ENCODE results near the gene RNASE7. TPM values are rescaled to one million over a fixed set of nuclear protein-coding genes. Genes with fewer than 3 reads are reported as not detected.
A peak's percentile ranks its signal among the peaks of the same experiment; 100 is the strongest.

The RNASE7 gene
- total RNA-seq, 1 experiment from 2014 or later = not detected

DNA sequence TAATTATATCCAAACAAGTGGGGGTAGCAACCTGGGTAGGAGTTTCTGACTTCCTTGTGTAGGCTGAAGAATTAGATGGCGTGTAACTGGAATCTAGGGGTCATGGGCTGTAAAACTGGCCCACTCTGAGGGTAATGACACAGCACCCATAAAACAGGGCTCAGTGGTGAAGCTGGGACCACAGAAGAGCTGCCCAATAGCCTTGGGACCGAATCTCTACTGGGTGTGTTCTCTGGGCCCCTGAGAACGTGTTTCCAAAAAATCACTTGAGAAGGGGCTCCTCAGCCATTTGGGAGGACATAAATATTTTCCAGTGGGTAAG is 19.1 kb downstream of the RNASE7 start:
- H3K4me3 ChIP-seq (ENCODE audit: low read length) = no peak overlapping the region
- H2AFZ ChIP-seq (ENCODE audit: low read length) = no peak overlapping the region
- no peak overlapping the region for H3K9ac ChIP-seq (ENCODE audit: low read length)
- H3K9me3 ChIP-seq (ENCODE audit: low read length) = no peaks in the 10 kb centered on the region
- no peak overlapping the region for H3K4me2 ChIP-seq (ENCODE audit: low read length)
- no peaks in the 10 kb centered on the region for H3K79me2 ChIP-seq (ENCODE audit: low read length)
- ChIA-PET CTCF (no interaction called here), POLR2A (ENCODE audit: unreplicated experiment) (no interaction called here)
- peaks cover 49% of the 10 kb centered on the region for H3K27me3 ChIP-seq (ENCODE audit: low read length)
- H3F3A ChIP-seq (ENCODE audit: low read length, unreplicated experiment) = no peaks in the 10 kb centered on the region
- H3K4me1 ChIP-seq (ENCODE audit: insufficient read depth, low read length) = no peaks in the 10 kb centered on the region
- H3K36me3 ChIP-seq (ENCODE audit: low read depth, low read length) = no peaks in the 10 kb centered on the region
- no TSS peak for BruUV-seq (replicated peaks)
- no peak for DNase-seq
- no peaks in the 10 kb centered on the region for H3K9me2 ChIP-seq (replicated peaks; ENCODE audit: low read length)
- intact Hi-C loops (cut with micrococcal nuclease) = no loop called here
- no peaks in the 10 kb centered on the region for H4K20me1 ChIP-seq (ENCODE audit: low read length)
- ATAC-seq = no peak
- TF ChIP-seq, protein P1, sequence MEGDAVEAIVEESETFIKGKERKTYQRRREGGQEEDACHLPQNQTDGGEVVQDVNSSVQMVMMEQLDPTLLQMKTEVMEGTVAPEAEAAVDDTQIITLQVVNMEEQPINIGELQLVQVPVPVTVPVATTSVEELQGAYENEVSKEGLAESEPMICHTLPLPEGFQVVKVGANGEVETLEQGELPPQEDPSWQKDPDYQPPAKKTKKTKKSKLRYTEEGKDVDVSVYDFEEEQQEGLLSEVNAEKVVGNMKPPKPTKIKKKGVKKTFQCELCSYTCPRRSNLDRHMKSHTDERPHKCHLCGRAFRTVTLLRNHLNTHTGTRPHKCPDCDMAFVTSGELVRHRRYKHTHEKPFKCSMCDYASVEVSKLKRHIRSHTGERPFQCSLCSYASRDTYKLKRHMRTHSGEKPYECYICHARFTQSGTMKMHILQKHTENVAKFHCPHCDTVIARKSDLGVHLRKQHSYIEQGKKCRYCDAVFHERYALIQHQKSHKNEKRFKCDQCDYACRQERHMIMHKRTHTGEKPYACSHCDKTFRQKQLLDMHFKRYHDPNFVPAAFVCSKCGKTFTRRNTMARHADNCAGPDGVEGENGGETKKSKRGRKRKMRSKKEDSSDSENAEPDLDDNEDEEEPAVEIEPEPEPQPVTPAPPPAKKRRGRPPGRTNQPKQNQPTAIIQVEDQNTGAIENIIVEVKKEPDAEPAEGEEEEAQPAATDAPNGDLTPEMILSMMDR (conservative IDR thresholded peaks at IDR 0.05; ENCODE audit: low read depth, low read length) = no peak
- TF ChIP-seq EZH2 (IDR thresholded peaks at IDR 0.05; ENCODE audit: low read length, unreplicated experiment) = no peak
- TF ChIP-seq EZH2phosphoT487 (IDR thresholded peaks at IDR 0.05; ENCODE audit: borderline replicate concordance, low read length) = no peak
- no peak overlapping the region for H3K27ac ChIP-seq (ENCODE audit: low read length)

DNA sequence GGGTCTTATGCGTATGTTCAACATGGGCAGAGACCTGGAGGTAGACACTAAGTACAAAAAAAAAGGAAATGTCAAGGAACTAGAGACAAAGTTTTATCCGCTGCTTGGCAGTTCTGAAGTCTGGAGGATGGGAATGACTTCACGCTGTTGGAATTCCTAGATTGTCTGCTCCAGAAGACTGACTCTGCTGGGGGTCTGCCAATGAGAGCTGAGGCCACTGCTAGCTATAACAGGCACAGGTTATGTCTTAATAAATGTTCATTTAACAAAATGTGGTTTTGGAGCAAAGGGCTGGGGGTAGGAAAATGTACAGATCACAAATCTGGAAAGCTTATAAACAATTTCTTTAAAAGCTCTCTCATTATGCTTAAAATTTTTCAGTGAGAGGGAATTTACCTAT is 21.3 kb downstream of the RNASE7 start:
- intact Hi-C loops (cut with micrococcal nuclease) = no loop called here
- CTCF ChIA-PET = interaction anchor here (0.6 to 0.7 kb wide), 2 partner anchors 22 to 49 kb away, joined by 3 read pairs; no protein-coding TSS in a partner anchor
- no peak overlapping the region for H3K4me3 ChIP-seq (ENCODE audit: low read length)
- no peaks in the 10 kb centered on the region for H3K9me3 ChIP-seq (ENCODE audit: low read length)
- POLR2A ChIA-PET (ENCODE audit: unreplicated experiment) = no interaction called here
- H3K27ac ChIP-seq (ENCODE audit: low read length) = no peak overlapping the region
- no peaks in the 10 kb centered on the region for H3K9me2 ChIP-seq (replicated peaks; ENCODE audit: low read length)
- H3K79me2 ChIP-seq (ENCODE audit: low read length) = no peaks in the 10 kb centered on the region
- peak; percentile 47; the same call in 1 of the 2 replicates for ATAC-seq
- peak; percentile 43 for DNase-seq
- no peak overlapping the region for H3K9ac ChIP-seq (ENCODE audit: low read length)
- peaks cover 60% of the 10 kb centered on the region for H3K27me3 ChIP-seq (ENCODE audit: low read length)
- no peak overlapping the region for H3K4me2 ChIP-seq (ENCODE audit: low read length)
- TF ChIP-seq EZH2phosphoT487 (IDR thresholded peaks at IDR 0.05; ENCODE audit: borderline replicate concordance, low read length) = no peak
- TF ChIP-seq, protein P1 (conservative IDR thresholded peaks at IDR 0.05; ENCODE audit: low read depth, low read length) = no peak
- no peak for TF ChIP-seq EZH2 (IDR thresholded peaks at IDR 0.05; ENCODE audit: low read length, unreplicated experiment)
- H2AFZ ChIP-seq (ENCODE audit: low read length) = no peak overlapping the region
- no peaks in the 10 kb centered on the region for H4K20me1 ChIP-seq (ENCODE audit: low read length)
- H3F3A ChIP-seq (ENCODE audit: low read length, unreplicated experiment) = no peaks in the 10 kb centered on the region
- H3K4me1 ChIP-seq (ENCODE audit: insufficient read depth, low read length) = no peaks in the 10 kb centered on the region
- no peaks in the 10 kb centered on the region for H3K36me3 ChIP-seq (ENCODE audit: low read depth, low read length)
- no TSS peak for BruUV-seq (replicated peaks)

DNA sequence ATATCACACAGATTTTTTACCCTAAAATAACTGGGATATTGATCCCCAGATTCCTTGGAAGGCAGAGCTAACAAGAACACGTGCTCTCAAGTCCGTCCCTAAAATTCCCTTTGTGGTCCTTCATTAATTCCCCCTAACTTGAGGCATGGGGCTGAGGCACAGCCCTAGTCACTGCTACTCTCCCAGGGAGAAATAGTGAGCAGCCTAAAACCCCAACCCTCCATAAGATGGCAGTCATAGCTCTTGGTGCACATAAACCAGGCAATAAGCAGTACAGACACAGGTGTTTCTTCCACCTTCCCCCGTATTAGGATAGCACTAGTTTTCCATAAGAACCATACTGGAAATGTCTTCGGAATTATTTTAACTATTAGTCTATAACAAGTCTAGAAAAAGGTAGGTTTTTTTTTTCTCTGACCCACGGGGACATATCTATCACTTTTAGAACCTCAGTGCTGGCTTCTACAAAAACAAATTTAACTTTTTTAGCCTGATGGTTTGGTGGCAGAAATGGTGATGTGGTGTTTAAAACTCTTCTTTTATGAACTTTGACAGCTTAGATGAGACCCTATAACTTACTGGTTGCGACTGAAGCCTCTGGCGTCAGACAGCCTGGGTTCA is 24.8 kb downstream of the RNASE7 start:
- no TSS peak for BruUV-seq (replicated peaks)
- H3K27ac ChIP-seq (ENCODE audit: low read length) = no peak overlapping the region
- TF ChIP-seq, protein P1 (conservative IDR thresholded peaks at IDR 0.05; ENCODE audit: low read depth, low read length) = peak; percentile 47
- no peak for TF ChIP-seq EZH2 (IDR thresholded peaks at IDR 0.05; ENCODE audit: low read length, unreplicated experiment)
- H3K79me2 ChIP-seq (ENCODE audit: low read length) = no peaks in the 10 kb centered on the region
- ATAC-seq (no peak), DNase-seq (peak; percentile 43)
- POLR2A ChIA-PET (ENCODE audit: unreplicated experiment) = no interaction called here
- H4K20me1 ChIP-seq (ENCODE audit: low read length) = no peaks in the 10 kb centered on the region
- H3F3A ChIP-seq (ENCODE audit: low read length, unreplicated experiment) = no peaks in the 10 kb centered on the region
- no peak overlapping the region for H2AFZ ChIP-seq (ENCODE audit: low read length)
- H3K9me2 ChIP-seq (replicated peaks; ENCODE audit: low read length) = no peaks in the 10 kb centered on the region
- no peaks in the 10 kb centered on the region for H3K9me3 ChIP-seq (ENCODE audit: low read length)
- H3K9ac ChIP-seq (ENCODE audit: low read length) = no peak overlapping the region
- intact Hi-C loops (cut with micrococcal nuclease) = no loop called here
- no peaks in the 10 kb centered on the region for H3K36me3 ChIP-seq (ENCODE audit: low read depth, low read length)
- no peak overlapping the region for H3K4me3 ChIP-seq (ENCODE audit: low read length)
- H3K4me2 ChIP-seq (ENCODE audit: low read length) = no peak overlapping the region
- CTCF ChIA-PET = interaction anchor here (0.9 to 1.2 kb wide), 4 partner anchors 21 to 38 kb away, joined by 3 to 8 read pairs (median 4); no protein-coding TSS in a partner anchor
- peaks cover 68% of the 10 kb centered on the region for H3K27me3 ChIP-seq (ENCODE audit: low read length)
- H3K4me1 ChIP-seq (ENCODE audit: insufficient read depth, low read length) = peaks cover 6% of the 10 kb centered on the region; the same call in 1 of the 2 replicates
